Upper lobe of left lung (tissue), 4 donors: ENCODE results near the gene CPEB4.

Experiments
- POLR2A ChIP-seq, 4 donors: fragments of 450-650 bp; IDR thresholded peaks; one replicate each; pipeline ENCODE4 v1.5.1; 2016 to 2017; ENCODE audit warnings: antibody characterized with exemption in 4 of 4, mild to moderate bottlenecking in 2 of 4
- TF ChIP-seq, protein P1 (sequence below), 6 experiments: fragments of 450-650 bp in 4 of 6; fragments of 200-600 bp in 2 of 6; sonication (generic) in 2 of 6; IDR thresholded peaks; one replicate each; pipeline ENCODE4 v1.5.1; 2016 to 2019; ENCODE audit warnings: antibody characterized with exemption in 6 of 6

DNA sequence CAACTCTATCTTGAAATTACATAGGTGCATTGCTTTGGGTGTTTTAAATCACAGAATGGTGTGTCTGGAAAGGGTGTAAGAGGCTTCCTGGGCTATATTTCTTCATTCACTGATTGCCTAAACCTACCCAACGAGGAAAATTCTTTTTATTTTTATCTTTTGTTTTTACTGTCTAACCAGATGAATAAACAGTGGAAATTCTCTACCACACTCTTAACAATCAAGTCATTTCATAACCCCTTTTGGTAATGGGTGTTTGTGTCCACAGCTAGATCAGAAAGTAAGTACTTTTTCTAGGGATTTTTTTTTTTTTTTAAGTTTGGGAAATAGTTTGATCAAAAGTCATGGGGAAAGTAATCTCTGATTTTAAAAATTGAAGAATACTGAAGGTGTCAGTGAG is 73.3 kb downstream of the CPEB4 start:
- TF ChIP-seq, protein P1, sequence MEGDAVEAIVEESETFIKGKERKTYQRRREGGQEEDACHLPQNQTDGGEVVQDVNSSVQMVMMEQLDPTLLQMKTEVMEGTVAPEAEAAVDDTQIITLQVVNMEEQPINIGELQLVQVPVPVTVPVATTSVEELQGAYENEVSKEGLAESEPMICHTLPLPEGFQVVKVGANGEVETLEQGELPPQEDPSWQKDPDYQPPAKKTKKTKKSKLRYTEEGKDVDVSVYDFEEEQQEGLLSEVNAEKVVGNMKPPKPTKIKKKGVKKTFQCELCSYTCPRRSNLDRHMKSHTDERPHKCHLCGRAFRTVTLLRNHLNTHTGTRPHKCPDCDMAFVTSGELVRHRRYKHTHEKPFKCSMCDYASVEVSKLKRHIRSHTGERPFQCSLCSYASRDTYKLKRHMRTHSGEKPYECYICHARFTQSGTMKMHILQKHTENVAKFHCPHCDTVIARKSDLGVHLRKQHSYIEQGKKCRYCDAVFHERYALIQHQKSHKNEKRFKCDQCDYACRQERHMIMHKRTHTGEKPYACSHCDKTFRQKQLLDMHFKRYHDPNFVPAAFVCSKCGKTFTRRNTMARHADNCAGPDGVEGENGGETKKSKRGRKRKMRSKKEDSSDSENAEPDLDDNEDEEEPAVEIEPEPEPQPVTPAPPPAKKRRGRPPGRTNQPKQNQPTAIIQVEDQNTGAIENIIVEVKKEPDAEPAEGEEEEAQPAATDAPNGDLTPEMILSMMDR (IDR thresholded peaks at IDR 0.05) = no peak
- TF ChIP-seq POLR2A (IDR thresholded peaks at IDR 0.05) = no peak
